HEK293T (cell line): ENCODE measurements around the gene HAGH.

Source experiments
- CTCF ChIA-PET: fragments of 350-600 bp; formaldehyde crosslinking; extraction: SDS; loops from one replicate; lab custom pipeline; 2021; ENCODE audit warnings: antibody characterized with exemption, inconsistent platforms; lab: Yijun Ruan, JAX
- POLR2A ChIA-PET: fragments of 350-600 bp; formaldehyde crosslinking; extraction: SDS; loops from one replicate; lab custom pipeline; 2020; ENCODE audit warnings: antibody characterized with exemption, inconsistent platforms; lab: Yijun Ruan, JAX
- DNase-seq: peaks from one replicate; pipeline ENCODE4 v3.0.0; 2012; ENCODE audit warnings: mixed read lengths; ENCODE audit errors: extremely low spot score
- ARNT ChIP-seq: fragments of 450-650 bp; IDR thresholded peaks from 2 replicates; pipeline ENCODE4 v1.6.1; 2017; ENCODE audit warnings: mild to moderate bottlenecking
- BHLHE40 ChIP-seq: fragments of 450-650 bp; IDR thresholded peaks from 2 replicates; pipeline ENCODE4 v1.6.1; 2016; ENCODE audit warnings: mild to moderate bottlenecking, moderate library complexity, borderline replicate concordance
- CTBP1 ChIP-seq: fragments of 450-650 bp; IDR thresholded peaks from 2 replicates; pipeline ENCODE4 v1.6.1; 2016; ENCODE audit warnings: borderline replicate concordance
- ELF4 ChIP-seq: fragments of 450-650 bp; IDR thresholded peaks from 2 replicates; pipeline ENCODE4 v1.6.1; 2017; ENCODE audit warnings: antibody characterized with exemption
- FOXA1 ChIP-seq: fragments of 450-650 bp; IDR thresholded peaks from 2 replicates; pipeline ENCODE4 v1.6.1; 2016; ENCODE audit warnings: mild to moderate bottlenecking
- FOXK2 ChIP-seq: fragments of 450-650 bp; IDR thresholded peaks from 2 replicates; pipeline ENCODE4 v1.6.1; 2016; ENCODE audit warnings: mild to moderate bottlenecking
- FOXM1 ChIP-seq: fragments of 450-650 bp; IDR thresholded peaks from 2 replicates; pipeline ENCODE4 v1.6.1; 2017; ENCODE audit warnings: mild to moderate bottlenecking, borderline replicate concordance
- HDGF ChIP-seq: fragments of 450-650 bp; IDR thresholded peaks from 2 replicates; pipeline ENCODE4 v1.6.1; 2017; ENCODE audit warnings: antibody characterized with exemption, borderline replicate concordance
- L3MBTL2 ChIP-seq: fragments of 450-650 bp; conservative IDR thresholded peaks from 2 replicates; pipeline ENCODE4 v1.6.1; 2016; ENCODE audit warnings: mild to moderate bottlenecking
- LEF1 ChIP-seq: fragments of 450-650 bp; IDR thresholded peaks from 2 replicates; pipeline ENCODE4 v1.6.1; 2017; ENCODE audit warnings: mild to moderate bottlenecking, borderline replicate concordance
- NFRKB ChIP-seq: fragments of 450-650 bp; IDR thresholded peaks from 2 replicates; pipeline ENCODE4 v1.6.1; 2016; ENCODE audit warnings: mild to moderate bottlenecking, moderate library complexity
- SP1 ChIP-seq: fragments of 450-650 bp; IDR thresholded peaks from 2 replicates; pipeline ENCODE4 v1.6.1; 2017
- SUZ12 ChIP-seq: fragments of 450-650 bp; IDR thresholded peaks from 2 replicates; pipeline ENCODE4 v1.6.1; 2016; ENCODE audit warnings: mild to moderate bottlenecking
- TARDBP ChIP-seq: fragments of 450-650 bp; IDR thresholded peaks from 2 replicates; pipeline ENCODE4 v1.6.1; 2016
- ZNF384 ChIP-seq: fragments of 450-650 bp; IDR thresholded peaks from 2 replicates; pipeline ENCODE4 v1.6.1; 2016
- TF ChIP-seq, protein P1 (sequence below): fragments of 450-650 bp; IDR thresholded peaks from 2 replicates; pipeline ENCODE4 v1.6.1; 2016

Gene HAGH

DNA sequence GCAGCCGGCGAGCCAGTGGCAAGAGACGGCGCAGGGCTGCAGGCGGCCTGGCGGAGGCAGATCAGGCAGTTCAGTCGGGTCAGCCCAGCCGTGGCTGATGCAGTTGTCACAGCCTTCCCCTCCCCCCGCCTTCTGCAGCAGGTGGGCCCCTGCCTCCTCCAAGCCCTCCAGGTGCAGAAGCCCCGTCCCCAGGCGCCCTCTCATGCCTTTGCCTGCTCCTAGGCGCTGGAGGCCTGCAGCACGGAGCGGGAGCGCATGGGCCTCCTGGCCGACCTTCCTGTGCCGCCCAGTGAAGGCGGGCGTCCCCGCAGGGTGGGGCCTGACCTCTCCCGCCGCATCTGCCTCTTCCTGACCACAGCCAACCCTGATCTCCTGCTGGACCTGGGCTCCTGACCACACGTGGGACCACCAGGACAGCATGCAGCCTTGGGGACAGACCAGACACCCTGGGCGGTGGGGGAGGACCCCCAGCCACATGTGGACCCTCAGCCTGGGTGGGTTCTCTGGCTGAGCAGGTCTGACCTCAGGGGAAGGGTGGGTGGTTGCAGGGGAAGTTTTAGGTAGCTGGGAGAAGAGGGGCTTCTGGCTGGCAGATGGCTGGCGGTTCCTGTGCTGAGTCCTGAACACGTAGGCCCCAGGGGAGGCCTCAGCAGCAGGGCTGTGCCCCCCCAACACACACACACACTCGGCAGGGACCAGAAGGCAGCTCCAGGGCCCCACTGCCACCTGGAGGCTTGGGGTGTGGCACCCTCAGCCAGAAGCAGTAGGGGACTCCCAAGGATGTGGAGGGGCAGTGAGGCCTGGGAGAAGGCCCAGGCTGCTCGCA is 50.6 kb downstream of the HAGH start:
- no peak for DNase-seq
- ChIA-PET CTCF (no interaction called here), POLR2A (interaction anchor here (2.1 kb wide), 1 partner anchor 51 kb away, joined by 5 read pairs; the partner anchor contains the start of genes FAHD1 and HAGH)
- TF ChIP-seq, protein P1, sequence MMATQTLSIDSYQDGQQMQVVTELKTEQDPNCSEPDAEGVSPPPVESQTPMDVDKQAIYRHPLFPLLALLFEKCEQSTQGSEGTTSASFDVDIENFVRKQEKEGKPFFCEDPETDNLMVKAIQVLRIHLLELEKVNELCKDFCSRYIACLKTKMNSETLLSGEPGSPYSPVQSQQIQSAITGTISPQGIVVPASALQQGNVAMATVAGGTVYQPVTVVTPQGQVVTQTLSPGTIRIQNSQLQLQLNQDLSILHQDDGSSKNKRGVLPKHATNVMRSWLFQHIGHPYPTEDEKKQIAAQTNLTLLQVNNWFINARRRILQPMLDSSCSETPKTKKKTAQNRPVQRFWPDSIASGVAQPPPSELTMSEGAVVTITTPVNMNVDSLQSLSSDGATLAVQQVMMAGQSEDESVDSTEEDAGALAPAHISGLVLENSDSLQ, result no peak
- TF ChIP-seq FOXK2 (no peak), L3MBTL2 (no peak), TARDBP (no peak), CTBP1 (no peak), ZNF384 (no peak), BHLHE40 (no peak), LEF1 (no peak), SUZ12 (no peak), FOXM1 (no peak), NFRKB (no peak), ARNT (no peak), SP1 (no peak), FOXA1 (no peak), ELF4 (no peak), HDGF (no peak)

DNA sequence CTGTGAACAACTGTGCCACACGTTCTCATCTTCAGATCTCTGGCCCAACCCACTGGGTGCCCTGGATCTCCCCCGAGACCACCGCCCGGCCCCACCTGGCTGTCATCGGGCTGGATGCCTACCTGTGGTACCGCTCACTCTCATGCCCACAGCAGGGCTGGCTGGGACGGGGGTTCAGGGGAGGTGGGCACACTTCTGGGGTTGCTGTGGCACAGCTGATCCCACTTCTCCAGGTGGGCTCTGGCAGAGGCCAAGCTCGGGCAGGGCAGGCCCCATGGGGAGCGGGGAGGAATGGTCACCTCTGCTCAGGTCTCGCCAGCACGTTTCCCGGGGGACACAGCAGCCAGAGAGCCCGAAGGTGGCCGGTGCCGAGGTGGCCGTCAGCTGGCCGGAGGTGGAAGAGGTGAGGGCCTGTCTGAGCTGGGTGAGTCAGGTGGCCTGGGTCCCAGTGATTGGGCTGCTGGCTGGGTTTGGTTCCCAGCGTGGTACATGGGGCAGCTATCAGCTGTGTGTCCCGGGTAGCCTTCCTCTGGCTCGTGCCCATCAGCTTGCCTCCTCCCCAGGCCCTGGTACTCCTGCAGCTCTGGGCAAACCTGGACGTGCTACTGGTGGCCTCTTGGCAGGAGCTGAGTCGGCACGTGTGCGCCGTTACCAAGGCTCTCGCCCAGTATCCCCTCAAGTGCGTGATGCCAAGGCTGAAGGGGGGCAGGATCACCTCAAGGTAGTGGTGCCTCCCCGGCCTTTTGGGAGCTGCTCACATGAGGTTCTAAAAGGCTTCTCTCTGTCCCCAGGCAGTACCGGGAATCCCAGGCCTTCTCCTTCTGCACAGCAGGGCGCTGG is 51.4 kb downstream of the HAGH start:
- ChIA-PET CTCF (interaction anchor here (1.2 kb wide), 1 partner anchor 7 kb away, joined by 5 read pairs; the partner anchor contains the start of genes NUBP2 and SPSB3), POLR2A (interaction anchor here (5.6 kb wide), 1 partner anchor 7 kb away, joined by 71 read pairs; the partner anchor contains the start of genes NUBP2 and SPSB3)
- no peak for TF ChIP-seq FOXM1
- TF ChIP-seq L3MBTL2, result no peak
- no peak for TF ChIP-seq ARNT
- TF ChIP-seq SP1, result no peak
- no peak for TF ChIP-seq CTBP1
- no peak for TF ChIP-seq ZNF384
- no peak for TF ChIP-seq NFRKB
- no peak for TF ChIP-seq ELF4
- TF ChIP-seq LEF1, result no peak
- no peak for TF ChIP-seq FOXK2
- TF ChIP-seq BHLHE40, result no peak
- TF ChIP-seq, protein P1, result no peak
- TF ChIP-seq HDGF, result no peak
- TF ChIP-seq SUZ12, result no peak
- TF ChIP-seq TARDBP, result no peak
- no peak for TF ChIP-seq FOXA1

DNA sequence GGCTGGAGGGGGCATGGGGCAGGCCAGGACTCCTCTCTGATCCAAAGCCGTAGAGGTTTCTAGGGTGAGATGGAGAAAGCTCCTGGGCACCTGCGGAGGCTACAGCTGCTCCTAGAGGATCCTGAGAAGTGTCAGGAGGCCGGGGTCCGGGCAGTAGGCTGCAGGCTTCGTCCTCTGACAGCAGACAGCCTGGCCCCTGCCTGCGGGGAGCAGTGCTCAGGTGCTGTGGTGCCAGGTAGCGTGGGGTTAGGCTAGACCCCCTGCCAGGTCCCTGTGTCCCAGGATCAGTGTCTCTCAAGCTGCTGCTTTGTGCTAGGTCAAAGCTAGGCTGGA is 52.2 kb downstream of the HAGH start:
- ChIA-PET POLR2A (interaction anchor here (5.6 kb wide), 1 partner anchor 7 kb away, joined by 71 read pairs; the partner anchor contains the start of genes NUBP2 and SPSB3), CTCF (interaction anchor here (0.6 to 1.2 kb wide), 3 partner anchors 8 to 177 kb away, joined by 3 to 5 read pairs (median 4); partner anchors contain the start of genes NUBP2 and SPSB3)
- TF ChIP-seq NFRKB (no peak), HDGF (no peak)
- no peak for DNase-seq

More for the DNA sequence above, 51.4 kb downstream of the HAGH start:
- no peak for DNase-seq

GRCh38 chr16:1773703-1774447 is 52.8 kb downstream of the HAGH start:
- POLR2A ChIA-PET, result interaction anchor here (1.5 to 5.6 kb wide), 2 partner anchors 8 to 164 kb away, joined by 3 to 71 read pairs; partner anchors contain the start of genes NUBP2 and SPSB3
- no peak for TF ChIP-seq LEF1
- no peak for TF ChIP-seq FOXM1
- no peak for TF ChIP-seq SUZ12
- no peak for TF ChIP-seq NFRKB
- no peak for TF ChIP-seq SP1

GRCh38 chr16:1772908-1773702 is 53.5 kb downstream of the HAGH start, which contains the start of gene MRPS34:
MRPS34 (minus strand) TSS chr16:1773134; CDS start chr16:1773119, 15 bp downstream.
- TF ChIP-seq, protein P1, result no peak
- no peak for TF ChIP-seq FOXM1
- 0 out of 2 replicates have a peak, but pooled peaks have one; percentile 34 for TF ChIP-seq ARNT
- TF ChIP-seq CTBP1, result 0 out of 2 replicates have a peak, but pooled peaks have one; percentile 22
- TF ChIP-seq SUZ12, result no peak
- TF ChIP-seq SP1, result no peak
- TF ChIP-seq L3MBTL2, result peak; percentile 76
- TF ChIP-seq NFRKB, result no peak
- peak; percentile 78 for DNase-seq
- ChIA-PET POLR2A (interaction anchor here (0.7 to 5.6 kb wide), 7 partner anchors 9 to 163 kb away, joined by 3 to 71 read pairs (median 5); partner anchors contain the start of genes MAPK8IP3, NUBP2 and SPSB3), CTCF (interaction anchor here (0.6 to 1.5 kb wide), 3 partner anchors 10 to 925 kb away, joined by 3 read pairs; partner anchors contain the start of genes NUBP2 and SPSB3)

More at GRCh38 chr16:1773703-1774447, 52.8 kb downstream of the HAGH start:
- no peak for DNase-seq
- CTCF ChIA-PET, result interaction anchor here (0.6 to 1.2 kb wide), 3 partner anchors 9 to 178 kb away, joined by 3 to 5 read pairs (median 4); partner anchors contain the start of genes NUBP2 and SPSB3
